IPS-18c (cell line): ENCODE data around the gene LYZ.

Experiments used
- H3K4me3 ChIP-seq: 2 replicates; pipeline ENCODE4 v1.7.0; 2013; ENCODE audit warnings: low read depth, mild to moderate bottlenecking, low read length, moderate library complexity; ENCODE audit not compliant: insufficient read depth
- H3K9me3 ChIP-seq: one replicate; pipeline ENCODE4 v1.6.1; 2013; ENCODE audit warnings: mild to moderate bottlenecking, low read length, moderate library complexity; ENCODE audit not compliant: control insufficient read depth, insufficient read depth

Gene LYZ

GRCh38 chr12:69334158-69334557, 14.0 kb upstream of the LYZ start:
- Histone ChIP-seq H3K9me3 (no peaks in the 10 kb centered on the region), H3K4me3 (no peak overlapping the region)

GRCh38 chr12:69337311-69338090, 10.7 kb upstream of the LYZ start:
- H3K4me3 ChIP-seq = no peak overlapping the region
- H3K9me3 ChIP-seq = no peaks in the 10 kb centered on the region

- H3K4me3 ChIP-seq = no peak overlapping the region
- no peaks in the 10 kb centered on the region for H3K9me3 ChIP-seq
Measured at GRCh38 chr12:69338120-69338859, 9.9 kb upstream of the LYZ start.

GRCh38 chr12:69338936-69339335, 9.2 kb upstream of the LYZ start:
- Histone ChIP-seq H3K4me3 (no peak overlapping the region), H3K9me3 (no peaks in the 10 kb centered on the region)

- Histone ChIP-seq H3K9me3 (no peaks in the 10 kb centered on the region), H3K4me3 (no peak overlapping the region)
Measured at GRCh38 chr12:69339999-69340398, 8.2 kb upstream of the LYZ start.

GRCh38 chr12:69341328-69341727, 6.9 kb upstream of the LYZ start:
- Histone ChIP-seq H3K9me3 (no peaks in the 10 kb centered on the region), H3K4me3 (no peak overlapping the region)

- H3K4me3 ChIP-seq = no peak overlapping the region
Measured at GRCh38 chr12:69342421-69342820, 5.8 kb upstream of the LYZ start.

GRCh38 chr12:69343357-69343756, 4.8 kb upstream of the LYZ start:
- Histone ChIP-seq H3K9me3 (no peaks in the 10 kb centered on the region), H3K4me3 (no peak overlapping the region)

More at GRCh38 chr12:69342421-69342820, 5.8 kb upstream of the LYZ start:
- H3K9me3 ChIP-seq = no peaks in the 10 kb centered on the region

- H3K9me3 ChIP-seq = no peaks in the 10 kb centered on the region
- H3K4me3 ChIP-seq = no peak overlapping the region
Measured at GRCh38 chr12:69343885-69344612, 4.1 kb upstream of the LYZ start.

GRCh38 chr12:69345077-69345476, 3.1 kb upstream of the LYZ start:
- Histone ChIP-seq H3K4me3 (no peak overlapping the region), H3K9me3 (no peaks in the 10 kb centered on the region)

- Histone ChIP-seq H3K4me3 (no peak overlapping the region), H3K9me3 (no peaks in the 10 kb centered on the region)
Measured at GRCh38 chr12:69345742-69346141, 2.4 kb upstream of the LYZ start.

- Histone ChIP-seq H3K4me3 (no peak overlapping the region), H3K9me3 (no peaks in the 10 kb centered on the region)
Measured at GRCh38 chr12:69350002-69350626, 1.9 kb downstream of the LYZ start.

- no peaks in the 10 kb centered on the region for H3K9me3 ChIP-seq
- H3K4me3 ChIP-seq = no peak overlapping the region
Measured at GRCh38 chr12:69350777-69351176, 2.6 kb downstream of the LYZ start.

GRCh38 chr12:69351462-69352236, 3.5 kb downstream of the LYZ start:
- Histone ChIP-seq H3K4me3 (no peak overlapping the region), H3K9me3 (no peaks in the 10 kb centered on the region)

GRCh38 chr12:69352904-69353303, 4.7 kb downstream of the LYZ start:
- no peak overlapping the region for H3K4me3 ChIP-seq
- H3K9me3 ChIP-seq = no peaks in the 10 kb centered on the region

- Histone ChIP-seq H3K9me3 (no peaks in the 10 kb centered on the region), H3K4me3 (no peak overlapping the region)
Measured at GRCh38 chr12:69354172-69354555, 6.0 kb downstream of the LYZ start.
